A549 (cell line): ENCODE results near the gene CMBL. TPM values are rescaled to one million over a fixed set of nuclear protein-coding genes. Genes with fewer than 3 reads are reported as not detected.
A peak's percentile ranks its signal among the peaks of the same experiment; 100 is the strongest.

ENCODE experiments used
- ATAC-seq, 2 experiments: fragments of 200-7000 bp in 1 of 2; fragments of >200 bp in 1 of 2; cut with Nextera tagmentation in 1 of 2; cut with Tn5 transposase in 1 of 2; 3 replicates each; pipeline versions ENCODE4 v1.8.0 to v1.9.1; 2018 to 2020; ENCODE audit warnings: mild to moderate bottlenecking in 1 of 2, moderate library complexity in 1 of 2
- CTCF ChIA-PET: fragments of 300-600 bp; sonication (Branson Sonifier 250); formaldehyde crosslinking; extraction: SDS; loops from one replicate; lab custom pipeline; 2021; ENCODE audit warnings: antibody characterized with exemption, inconsistent platforms; lab: Yijun Ruan, JAX
- POLR2A ChIA-PET: fragments of 350-600 bp; formaldehyde crosslinking; extraction: SDS; loops from one replicate; lab custom pipeline; 2021; ENCODE audit warnings: antibody characterized with exemption, inconsistent platforms; lab: Yijun Ruan, JAX
- DNase-seq, 2 experiments: peaks; one replicate each; pipeline versions ENCODE4 v3.0.0 to v3.0.0-alpha.2; 2011 to 2016; ENCODE audit warnings: low read depth in 1 of 2, low spot score in 1 of 2
- FAIRE-seq: peaks from 2 replicates; lab custom pipeline; 2011; peaks lifted over from hg19 to GRCh38; lab: Jason Lieb, UNC
- H3K27ac ChIP-seq, 2 experiments: fragments of >200 bp; sonication (Bioruptor Twin); formaldehyde crosslinking; 3 replicates each; pipeline ENCODE4 v1.5.1; 2016 to 2017
- H3K4me1 ChIP-seq: fragments of >200 bp; sonication (Bioruptor Twin); formaldehyde crosslinking; 3 replicates; pipeline ENCODE4 v1.6.1; 2016
- H3K4me2 ChIP-seq: fragments of >200 bp; sonication (Bioruptor Twin); formaldehyde crosslinking; 3 replicates; pipeline ENCODE4 v1.6.1; 2016
- H3K4me3 ChIP-seq: fragments of >200 bp; sonication (Bioruptor Twin); formaldehyde crosslinking; 3 replicates; pipeline ENCODE4 v1.5.1; 2016
- H3K9me3 ChIP-seq: fragments of >200 bp; sonication (Bioruptor Twin); formaldehyde crosslinking; 3 replicates; pipeline ENCODE4 v1.6.1; 2016
- CBX8 ChIP-seq: fragments of 200-600 bp; sonication (generic); IDR thresholded peaks from 2 replicates; pipeline ENCODE4 v1.6.1; 2016
- CEBPB ChIP-seq, 2 experiments: fragments of >200 bp in 1 of 2; sonication (Bioruptor Twin) in 1 of 2; formaldehyde crosslinking in 1 of 2; IDR thresholded peaks; 2 replicates each; pipeline ENCODE4 v1.6.1; 2012 to 2016
- CHD2 ChIP-seq: fragments of 150-350 bp; IDR thresholded peaks from 2 replicates; pipeline ENCODE4 v1.6.1; 2014; ENCODE audit warnings: low read length; ENCODE audit not compliant: partially characterized antibody
- CHD4 ChIP-seq: fragments of 200-600 bp; sonication (generic); IDR thresholded peaks from 2 replicates; pipeline ENCODE4 v1.6.1; 2016; ENCODE audit warnings: antibody characterized with exemption, mild to moderate bottlenecking, borderline replicate concordance
- EHF ChIP-seq: fragments of 250-450 bp; sonication (Bioruptor Pico); IDR thresholded peaks from 2 replicates; pipeline ENCODE4 v1.5.0; 2020; ENCODE audit warnings: mild to moderate bottlenecking
- FOSL2 ChIP-seq, 2 experiments: fragments of 450-650 bp in 1 of 2; fragments of >200 bp in 1 of 2; sonication (Bioruptor Twin) in 1 of 2; formaldehyde crosslinking; IDR thresholded peaks; 2 replicates each; pipeline versions ENCODE4 v1.5.0 to v1.6.1; 2016 to 2020; ENCODE audit warnings: mild to moderate bottlenecking in 1 of 2, moderate library complexity in 1 of 2
- FOXS1 ChIP-seq: fragments of 250-450 bp; sonication (Bioruptor Pico); IDR thresholded peaks from 2 replicates; pipeline ENCODE4 v1.5.0; 2020; ENCODE audit warnings: mild to moderate bottlenecking, moderate library complexity
- HDAC2 ChIP-seq: fragments of 200-600 bp; sonication (generic); IDR thresholded peaks from 2 replicates; pipeline ENCODE4 v1.6.1; 2016
- JUNB ChIP-seq: fragments of >200 bp; sonication (Bioruptor Twin); formaldehyde crosslinking; IDR thresholded peaks from 2 replicates; pipeline ENCODE4 v1.6.1; 2016
- MAFK ChIP-seq: fragments of 450-650 bp; IDR thresholded peaks from 2 replicates; pipeline ENCODE4 v1.6.1; 2014; ENCODE audit not compliant: partially characterized antibody
- MAZ ChIP-seq: fragments of 150-350 bp; IDR thresholded peaks from 2 replicates; pipeline ENCODE4 v1.6.1; 2014; ENCODE audit warnings: antibody characterized with exemption, low read depth, low read length, borderline replicate concordance
- NPAS2 ChIP-seq: fragments of 250-450 bp; sonication (Bioruptor Pico); IDR thresholded peaks from 2 replicates; pipeline ENCODE4 v1.8.0; 2022; ENCODE audit warnings: mild to moderate bottlenecking, moderate library complexity, borderline replicate concordance
- NR3C1 ChIP-seq: fragments of >200 bp; sonication (Bioruptor Twin); formaldehyde crosslinking; IDR thresholded peaks from 3 replicates; pipeline ENCODE4 v1.6.1; 2017
- POLR2A ChIP-seq: IDR thresholded peaks from 2 replicates; pipeline ENCODE4 v1.6.1; 2012; ENCODE audit warnings: mild to moderate bottlenecking, low read length
- RAD21 ChIP-seq, 2 experiments: fragments of >200 bp in 1 of 2; sonication (Bioruptor Twin) in 1 of 2; formaldehyde crosslinking in 1 of 2; IDR thresholded peaks in 1 of 2; conservative IDR thresholded peaks in 1 of 2; 2 replicates in 1 of 2; 3 replicates in 1 of 2; pipeline ENCODE4 v1.6.1; 2012 to 2018; ENCODE audit warnings: inconsistent platforms in 1 of 2
- RARB ChIP-seq: fragments of 250-450 bp; sonication (Bioruptor Pico); IDR thresholded peaks from 2 replicates; pipeline ENCODE4 v1.8.0; 2021; ENCODE audit warnings: mild to moderate bottlenecking, moderate library complexity
- RNF2 ChIP-seq: fragments of 200-600 bp; sonication (generic); IDR thresholded peaks from 2 replicates; pipeline ENCODE4 v1.6.1; 2016; ENCODE audit warnings: low read depth, mild to moderate bottlenecking, antibody characterized with exemption, moderate library complexity, borderline replicate concordance
- SMC3 ChIP-seq: fragments of >200 bp; sonication (Bioruptor Twin); formaldehyde crosslinking; IDR thresholded peaks from 3 replicates; pipeline ENCODE4 v1.6.1; 2018; ENCODE audit warnings: inconsistent platforms
- SREBF2 ChIP-seq: fragments of 450-650 bp; IDR thresholded peaks from 2 replicates; pipeline ENCODE4 v1.6.1; 2014; ENCODE audit warnings: mild to moderate bottlenecking, moderate library complexity
- TFCP2L1 ChIP-seq: fragments of 250-450 bp; sonication (Bioruptor Pico); IDR thresholded peaks from 2 replicates; pipeline ENCODE4 v1.5.0; 2021; ENCODE audit warnings: mild to moderate bottlenecking
- TP53 ChIP-seq: fragments of 250-450 bp; sonication (Bioruptor Pico); IDR thresholded peaks from 2 replicates; pipeline ENCODE4 v1.5.0; 2021; ENCODE audit warnings: mild to moderate bottlenecking, moderate library complexity
- ZC3H11A ChIP-seq: fragments of 450-650 bp; IDR thresholded peaks from 2 replicates; pipeline ENCODE4 v1.6.1; 2014; ENCODE audit warnings: antibody characterized with exemption, mild to moderate bottlenecking
- WGBS: methylation state at CpG from one replicate; pipeline ENCODE4 v1.1.6; 2017; ENCODE audit errors: missing lambda C conversion rate; 5-methylcytosine and 5-hydroxymethylcytosine counted together
- polyA plus RNA-seq, 4 experiments: library from polyadenylated mRNA; depleted of rRNA in 3 of 4; stranded (reverse); fragments of >200 nt; fragmentation: RNase III in 1 of 4; extraction: RNeasy Plus Mini Kit Qiagen cat#74134 plus additional on column Dnase treatment in 1 of 4; gene quantifications; 2 replicates in 3 of 4; 3 replicates in 1 of 4; pipeline ENCODE4 v1.2.3, GENCODE V29; 2011 to 2017
- TF ChIP-seq, protein P1 (sequence below): IDR thresholded peaks from 2 replicates; pipeline ENCODE4 v1.6.1; 2012
- TF ChIP-seq, protein P2 (sequence below): fragments of 250-450 bp; sonication (Bioruptor Pico); IDR thresholded peaks from 2 replicates; pipeline ENCODE4 v1.5.0; 2021; ENCODE audit warnings: mild to moderate bottlenecking, moderate library complexity, borderline replicate concordance
- TF ChIP-seq, protein P3 (sequence below): fragments of >200 bp; sonication (Bioruptor Twin); formaldehyde crosslinking; IDR thresholded peaks from 2 replicates; pipeline ENCODE4 v1.6.1; 2016
- TF ChIP-seq, protein P4 (sequence below): fragments of 450-650 bp; IDR thresholded peaks from 2 replicates; pipeline ENCODE4 v1.6.1; 2014; ENCODE audit warnings: antibody characterized with exemption

The CMBL gene
- polyA plus RNA-seq, 2 of the 4 experiments (the other 2 are of a cell fraction): 23.5 to 32.6 TPM

DNA sequence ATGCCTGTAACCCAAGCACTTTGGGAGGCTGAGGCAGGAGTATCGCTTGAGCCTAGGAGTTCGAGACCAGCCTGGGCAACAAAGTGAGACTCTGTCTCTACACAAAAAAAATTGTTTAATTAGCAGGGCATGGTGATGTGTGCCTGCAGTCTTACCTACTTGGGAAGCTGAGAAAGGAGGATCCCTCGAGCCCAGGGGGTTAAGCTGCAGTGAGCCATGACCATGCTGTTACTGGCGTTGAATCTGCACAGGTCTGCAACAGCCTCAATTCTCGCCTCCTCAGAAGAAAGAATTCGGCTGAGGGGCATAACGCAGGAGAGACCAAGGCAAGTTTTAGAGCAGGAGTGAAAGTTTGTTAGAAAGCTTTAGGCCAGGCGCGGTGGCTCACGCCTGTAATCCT lies 39.6 kb downstream of the CMBL start:
- ChIA-PET POLR2A (no interaction called here), CTCF (interaction anchor here (0.6 to 2.5 kb wide), 3 partner anchors 10 to 123 kb away, joined by 3 to 11 read pairs (median 8); no protein-coding TSS in a partner anchor)
- no peak for DNase-seq
- Histone ChIP-seq H3K4me3 (no peak overlapping the region), H3K4me2 (no peak overlapping the region; the same call in 2 of the 3 replicates), H3K9me3 (no peaks in the 10 kb centered on the region), H3K4me1 (peaks cover 11% of the 10 kb centered on the region), H3K27ac (no peak overlapping the region)
- TF ChIP-seq, protein P1, sequence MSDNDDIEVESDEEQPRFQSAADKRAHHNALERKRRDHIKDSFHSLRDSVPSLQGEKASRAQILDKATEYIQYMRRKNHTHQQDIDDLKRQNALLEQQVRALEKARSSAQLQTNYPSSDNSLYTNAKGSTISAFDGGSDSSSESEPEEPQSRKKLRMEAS: no peak
- TF ChIP-seq MAZ (no peak), RAD21 (conservative IDR thresholded peaks at IDR 0.05 in 1 of 2, IDR thresholded peaks at IDR 0.05 in 1 of 2) (no peak), JUNB (no peak), NR3C1 (no peak), FOXS1 (CRISPR knock-in tag) (no peak), FOSL2 (IDR thresholded peaks at IDR 0.05) (no peak), FOSL2 (CRISPR knock-in tag; IDR thresholded peaks at IDR 0.05) (no peak), POLR2A (no peak), SREBF2 (no peak), ZC3H11A (no peak), TFCP2L1 (CRISPR knock-in tag) (no peak), CBX8 (no peak)
- TF ChIP-seq, protein P2, sequence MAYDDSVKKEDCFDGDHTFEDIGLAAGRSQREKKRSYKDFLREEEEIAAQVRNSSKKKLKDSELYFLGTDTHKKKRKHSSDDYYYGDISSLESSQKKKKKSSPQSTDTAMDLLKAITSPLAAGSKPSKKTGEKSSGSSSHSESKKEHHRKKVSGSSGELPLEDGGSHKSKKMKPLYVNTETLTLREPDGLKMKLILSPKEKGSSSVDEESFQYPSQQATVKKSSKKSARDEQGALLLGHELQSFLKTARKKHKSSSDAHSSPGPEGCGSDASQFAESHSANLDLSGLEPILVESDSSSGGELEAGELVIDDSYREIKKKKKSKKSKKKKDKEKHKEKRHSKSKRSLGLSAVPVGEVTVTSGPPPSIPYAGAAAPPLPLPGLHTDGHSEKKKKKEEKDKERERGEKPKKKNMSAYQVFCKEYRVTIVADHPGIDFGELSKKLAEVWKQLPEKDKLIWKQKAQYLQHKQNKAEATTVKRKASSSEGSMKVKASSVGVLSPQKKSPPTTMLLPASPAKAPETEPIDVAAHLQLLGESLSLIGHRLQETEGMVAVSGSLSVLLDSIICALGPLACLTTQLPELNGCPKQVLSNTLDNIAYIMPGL (CRISPR knock-in tag): no peak
- peak in 1 of 2 experiments; percentile 6; a peak in 2 of 6 replicates for ATAC-seq
- WGBS: 90% methylated on average over 10 of the region's 10 CpGs
- FAIRE-seq: no peak

DNA sequence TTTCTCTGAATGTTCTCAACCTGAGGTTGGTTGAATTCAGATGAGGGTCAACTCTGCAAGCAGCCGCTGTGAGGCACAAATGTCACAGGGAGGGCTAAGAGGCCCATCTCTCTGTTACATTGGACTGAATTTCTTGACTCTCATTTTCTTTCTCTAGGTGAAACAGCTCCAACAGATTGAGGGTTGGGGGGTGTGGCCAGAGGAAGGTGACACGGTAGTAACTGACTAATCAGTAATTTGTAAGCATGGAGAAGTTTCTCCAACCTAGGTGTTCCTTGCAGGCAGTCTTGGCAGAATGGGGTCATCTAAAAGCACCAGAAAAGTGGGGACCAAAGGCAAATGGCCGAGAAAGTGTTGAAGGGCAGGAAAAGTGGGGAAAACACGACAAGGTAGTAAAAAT lies 40.9 kb downstream of the CMBL start:
- Histone ChIP-seq H3K4me2 (no peak overlapping the region), H3K4me3 (no peak overlapping the region), H3K4me1 (peaks cover 11% of the 10 kb centered on the region), H3K27ac (peak overlapping the region in 1 of 2 experiments; percentile 29; a peak in 2 of 6 replicates), H3K9me3 (no peaks in the 10 kb centered on the region)
- TF ChIP-seq MAZ: no peak
- no peak for TF ChIP-seq HDAC2
- no peak for TF ChIP-seq NR3C1
- no peak for TF ChIP-seq FOXS1 (CRISPR knock-in tag)
- TF ChIP-seq SMC3: no peak
- TF ChIP-seq CHD4: no peak
- ATAC-seq (0 out of 6 replicates have a peak, but pooled peaks of 1 of the 2 experiments have one; percentile 4), FAIRE-seq (no peak), DNase-seq (no peak)
- CTCF ChIA-PET: no interaction called here
- 88% methylated on average over 4 of the region's 4 CpGs for WGBS
- POLR2A ChIA-PET: no interaction called here

DNA sequence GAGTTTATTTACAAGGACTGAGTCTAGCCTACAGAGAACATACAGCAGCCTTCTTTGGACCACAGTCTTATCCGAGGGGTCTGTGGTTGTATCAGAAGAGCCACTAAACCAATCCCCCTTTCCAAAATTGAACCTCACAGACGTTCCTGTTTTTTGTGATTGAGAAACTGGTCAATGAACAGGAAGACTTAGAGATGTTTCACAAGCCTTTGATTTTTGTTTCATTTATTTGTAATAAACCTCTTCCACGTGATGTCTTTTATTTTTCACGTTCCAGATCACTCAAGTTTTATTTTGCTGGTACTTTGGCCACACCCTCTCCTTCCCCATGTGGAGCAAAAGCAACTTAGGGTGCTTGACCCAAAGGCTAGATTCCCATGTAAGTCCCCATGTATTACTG lies 41.6 kb downstream of the CMBL start:
- H3K4me3 ChIP-seq: no peak overlapping the region
- DNase-seq (no peak), FAIRE-seq (no peak), ATAC-seq (no peak)
- H3K27ac ChIP-seq: no peak overlapping the region
- H3K4me1 ChIP-seq: peaks cover 11% of the 10 kb centered on the region
- ChIA-PET CTCF (interaction anchor here (0.9 to 2.0 kb wide), 2 partner anchors 18 to 92 kb away, joined by 3 to 13 read pairs; no protein-coding TSS in a partner anchor), POLR2A (interaction anchor here (4.4 kb wide), 1 partner anchor 16 kb away, joined by 29 read pairs; the partner anchor contains the start of genes ATPSCKMT and CCT5)
- H3K4me2 ChIP-seq: no peak overlapping the region
- H3K9me3 ChIP-seq: no peaks in the 10 kb centered on the region
- 83% methylated on average over 4 of the region's 4 CpGs for WGBS
- TF ChIP-seq TP53 (CRISPR knock-in tag) (no peak), EHF (no peak), CEBPB (IDR thresholded peaks at IDR 0.05) (no peak), RNF2 (no peak), NPAS2 (CRISPR knock-in tag) (no peak), RAD21 (conservative IDR thresholded peaks at IDR 0.05 in 1 of 2, IDR thresholded peaks at IDR 0.05 in 1 of 2) (no peak), CHD2 (no peak), SMC3 (no peak), FOXS1 (CRISPR knock-in tag) (no peak), CBX8 (no peak), HDAC2 (no peak), RARB (CRISPR knock-in tag) (no peak), SREBF2 (no peak), MAFK (no peak)
- TF ChIP-seq, protein P3, sequence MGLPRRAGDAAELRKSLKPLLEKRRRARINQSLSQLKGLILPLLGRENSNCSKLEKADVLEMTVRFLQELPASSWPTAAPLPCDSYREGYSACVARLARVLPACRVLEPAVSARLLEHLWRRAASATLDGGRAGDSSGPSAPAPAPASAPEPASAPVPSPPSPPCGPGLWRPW: no peak
- TF ChIP-seq, protein P2 (CRISPR knock-in tag): no peak
- TF ChIP-seq, protein P4, sequence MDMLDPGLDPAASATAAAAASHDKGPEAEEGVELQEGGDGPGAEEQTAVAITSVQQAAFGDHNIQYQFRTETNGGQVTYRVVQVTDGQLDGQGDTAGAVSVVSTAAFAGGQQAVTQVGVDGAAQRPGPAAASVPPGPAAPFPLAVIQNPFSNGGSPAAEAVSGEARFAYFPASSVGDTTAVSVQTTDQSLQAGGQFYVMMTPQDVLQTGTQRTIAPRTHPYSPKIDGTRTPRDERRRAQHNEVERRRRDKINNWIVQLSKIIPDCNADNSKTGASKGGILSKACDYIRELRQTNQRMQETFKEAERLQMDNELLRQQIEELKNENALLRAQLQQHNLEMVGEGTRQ: no peak
